K562 (cell line): ENCODE measurements around the gene TFF3. TPM values are rescaled to one million over a fixed set of nuclear protein-coding genes. Genes with fewer than 3 reads are reported as not detected.

ENCODE experiments used
- ATAC-seq: fragments of 200-7000 bp; cut with Tn5 transposase; 3 replicates; pipeline ENCODE4 v1.9.1; 2020; ENCODE audit warnings: moderate library complexity
- BruUV-seq: library from RNA; stranded (reverse); fragments of 400-500 nt; replicated peaks from 2 replicates; lab custom pipeline; 2021; lab: Mats Ljungman, UMichigan
- CTCF ChIA-PET: fragments of 300-600 bp; formaldehyde crosslinking; extraction: SDS; loops from one replicate; lab custom pipeline; 2021; ENCODE audit warnings: low intra/inter-chr PET ratio; lab: Yijun Ruan, JAX
- POLR2A ChIA-PET: fragments of 300-600, 350-650 bp; sonication (Branson Sonifier 250); formaldehyde crosslinking; extraction: SDS; loops from one replicate; lab custom pipeline; 2021; ENCODE audit warnings: antibody characterized with exemption, inconsistent platforms; lab: Yijun Ruan, JAX
- DNase-seq, 4 experiments: peaks; one replicate each; pipeline versions ENCODE4 v3.0.0 to v3.0.0-alpha.2; 2011 to 2018; ENCODE audit warnings: low spot score in 3 of 4, mixed read lengths in 3 of 4; ENCODE audit errors: extremely low read depth in 1 of 4
- FAIRE-seq: peaks from 2 replicates; lab custom pipeline; 2011; peaks lifted over from hg19 to GRCh38; lab: Jason Lieb, UNC
- H2AFZ ChIP-seq: 2 replicates; pipeline ENCODE4 v1.6.0; 2011; ENCODE audit warnings: low read depth, low read length, control low read depth, inconsistent platforms
- H3K27ac ChIP-seq: fragments of 200-600 bp; 3 replicates; pipeline ENCODE4 v1.8.0; 2011; ENCODE audit warnings: low read depth, mild to moderate bottlenecking, control low read depth, inconsistent platforms, low read length, moderate library complexity, mixed read lengths; ENCODE audit errors: extremely low read depth
- H3K27me3 ChIP-seq, 2 experiments: fragments of 300-600 bp in 1 of 2; 2 replicates in 1 of 2; 3 replicates in 1 of 2; pipeline versions ENCODE4 v1.6.0 to v1.8.0; 2011; ENCODE audit warnings: inconsistent platforms in 2 of 2, low read length in 2 of 2, mild to moderate bottlenecking in 1 of 2, mixed read lengths in 1 of 2, moderate library complexity in 1 of 2; ENCODE audit not compliant: control insufficient read depth in 2 of 2, insufficient read depth in 2 of 2
- H3K36me3 ChIP-seq: fragments of 300-600 bp; 3 replicates; pipeline ENCODE4 v1.8.0; 2011; ENCODE audit warnings: mild to moderate bottlenecking, low read length, inconsistent platforms; ENCODE audit not compliant: control insufficient read depth, insufficient read depth
- H3K4me1 ChIP-seq, 2 experiments: fragments of 200-600 bp in 1 of 2; replicated peaks in 1 of 2; 2 replicates in 1 of 2; 3 replicates in 1 of 2; pipeline versions ENCODE4 v1.5.1 to v1.8.0; 2011; ENCODE audit warnings: inconsistent platforms in 2 of 2, low read length in 2 of 2, mild to moderate bottlenecking in 1 of 2, mixed read lengths in 1 of 2, moderate library complexity in 1 of 2; ENCODE audit not compliant: control insufficient read depth in 2 of 2, insufficient read depth in 2 of 2
- H3K4me2 ChIP-seq: 2 replicates; pipeline ENCODE4 v1.6.1; 2011; ENCODE audit warnings: low read length, control low read depth, inconsistent platforms, mixed read lengths; ENCODE audit not compliant: insufficient read depth
- H3K4me3 ChIP-seq: fragments of 200-600 bp; sonication (generic), shearing (Covaris generic); 2 replicates; pipeline ENCODE4 v1.5.1; 2016; ENCODE audit warnings: control low read depth, inconsistent platforms
- H3K79me2 ChIP-seq: fragments of 200-600 bp; 3 replicates; pipeline ENCODE4 v1.8.0; 2011; ENCODE audit warnings: low read length, inconsistent platforms; ENCODE audit not compliant: control insufficient read depth, insufficient read depth
- H3K9ac ChIP-seq, 2 experiments: 2 replicates each; pipeline versions ENCODE4 v1.6.0 to v1.6.1; 2011; ENCODE audit warnings: low read depth in 2 of 2, low read length in 2 of 2, control low read depth in 1 of 2, inconsistent platforms in 1 of 2, mild to moderate bottlenecking in 1 of 2, mixed read lengths in 1 of 2; ENCODE audit not compliant: insufficient read depth in 1 of 2
- H3K9me1 ChIP-seq: one replicate; pipeline ENCODE4 v1.6.0; 2011; ENCODE audit warnings: inconsistent platforms, mild to moderate bottlenecking, low read length, moderate library complexity; ENCODE audit not compliant: control insufficient read depth, insufficient read depth
- H3K9me3 ChIP-seq: replicated peaks from 2 replicates; pipeline ENCODE4 v1.5.1; 2011; ENCODE audit warnings: low read depth, low read length, inconsistent platforms; ENCODE audit not compliant: control insufficient read depth, insufficient read depth
- H4K20me1 ChIP-seq: replicated peaks from 2 replicates; pipeline ENCODE4 v1.6.1; 2011; ENCODE audit warnings: low read length, inconsistent platforms, mixed read lengths; ENCODE audit not compliant: control insufficient read depth, insufficient read depth
- CEBPG ChIP-seq, 3 experiments: fragments of 200-800 bp in 1 of 3; sonication (Bioruptor generic) in 1 of 3; sonication (generic) in 1 of 3; formaldehyde crosslinking in 1 of 3; IDR thresholded peaks in 2 of 3; conservative IDR thresholded peaks in 1 of 3; 2 replicates each; pipeline versions ENCODE4 v1.6.1 to v1.8.0; 2016 to 2022; ENCODE audit warnings: missing compliant biosample characterization in 2 of 3, missing genetic modification characterization in 2 of 3, mild to moderate bottlenecking in 1 of 3, missing genetic modification reagents in 1 of 3
- FOXK2 ChIP-seq, 2 experiments: fragments of 450-650 bp; IDR thresholded peaks in 1 of 2; conservative IDR thresholded peaks in 1 of 2; 2 replicates each; pipeline ENCODE4 v1.6.1; 2016; ENCODE audit warnings: low read depth in 2 of 2, mild to moderate bottlenecking in 1 of 2
- HDAC1 ChIP-seq, 2 experiments: fragments of 450-650 bp; IDR thresholded peaks; 2 replicates each; pipeline ENCODE4 v1.6.1; 2016 to 2017; ENCODE audit warnings: inconsistent platforms in 1 of 2, mild to moderate bottlenecking in 1 of 2, moderate library complexity in 1 of 2
- JUND ChIP-seq, 2 experiments: IDR thresholded peaks; 2 replicates in 1 of 2; 3 replicates in 1 of 2; pipeline ENCODE4 v1.6.1; 2011; ENCODE audit warnings: borderline replicate concordance in 2 of 2, low read depth in 2 of 2, low read length in 2 of 2, improper control_type of control experiment in 1 of 2, missing biosample characterization in 1 of 2, missing genetic modification characterization in 1 of 2, missing genetic modification reagents in 1 of 2
- MYC ChIP-seq, 2 experiments: fragments of 250-450 bp in 1 of 2; sonication (Bioruptor Pico) in 1 of 2; IDR thresholded peaks; 2 replicates each; pipeline versions ENCODE4 v1.5.1 to v1.6.1; 2012 to 2021; ENCODE audit warnings: low read depth in 2 of 2, borderline replicate concordance in 1 of 2, improper control_type of control experiment in 1 of 2, low read length in 1 of 2, mild to moderate bottlenecking in 1 of 2, moderate library complexity in 1 of 2
- RB1 ChIP-seq: fragments of 450-650 bp; IDR thresholded peaks from 2 replicates; pipeline ENCODE4 v1.6.1; 2017; ENCODE audit warnings: low read depth, mild to moderate bottlenecking
- REST ChIP-seq, 2 experiments: fragments of 450-650 bp; formaldehyde crosslinking in 1 of 2; IDR thresholded peaks; 2 replicates each; pipeline versions ENCODE4 v1.4.0 to v1.6.1; 2014 to 2020; ENCODE audit warnings: mild to moderate bottlenecking in 2 of 2, borderline replicate concordance in 1 of 2, low read depth in 1 of 2
- ZNF143 ChIP-seq: sonication (generic); formaldehyde crosslinking; IDR thresholded peaks from 2 replicates; pipeline ENCODE4 v1.9.0; 2022; ENCODE audit warnings: mild to moderate bottlenecking, missing genetic modification reagents
- WGBS: fragments of 100-300 bp; shearing (Covaris generic); methylation state at CpG from one replicate; pipeline ENCODE4 v1.1.6; 2016; ENCODE audit warnings: low coverage, mixed read lengths; ENCODE audit not compliant: insufficient coverage; ENCODE audit errors: missing lambda C conversion rate; 5-methylcytosine and 5-hydroxymethylcytosine counted together
- in situ Hi-C: fragments of 300-500 bp; cut with MboI; formaldehyde crosslinking; loops from 4 replicates; pipeline ENCODE4 v1.15.0; 2018; ENCODE audit warnings: inconsistent platforms, mixed read lengths
- intact Hi-C: fragments of 100-400 bp; cut with micrococcal nuclease; formaldehyde crosslinking; loops from 2 replicates; pipeline ENCODE4 v1.14.2; 2022
- polyA plus RNA-seq, 8 experiments: library from polyadenylated mRNA; depleted of rRNA in 4 of 8; stranded (reverse) in 5 of 8; unstranded in 3 of 8; fragments of >200 nt; fragmentation: Nextera tagmentation in 2 of 8; fragmentation: Illumina TruSeq in 1 of 8; extraction: Ambion mirVana in 2 of 8; extraction: Trizol in 1 of 8; gene quantifications; 2 replicates each; pipeline versions ENCODE4 v1.2.1 to v1.2.3, GENCODE V29; 2011 to 2014; ENCODE audit warnings: inconsistent platforms in 1 of 8, missing spikeins in 1 of 8
- total RNA-seq, 7 experiments: library from RNA; depleted of rRNA in 6 of 7; stranded (reverse); fragments of >200 nt in 6 of 7; fragmentation: Illumina TruSeq in 2 of 7; extraction: Trizol in 2 of 7; gene quantifications; 2 replicates each; pipeline versions ENCODE4 v1.2.1 to v1.2.3, GENCODE V29; 2011 to 2021; ENCODE audit warnings: low replicate concordance in 1 of 7

Gene TFF3
- total and polyA plus RNA-seq, 9 of the 15 experiments (the other 6 are each of a cell fraction or from before 2014, with no cell fraction given) = 0.78 TPM; not detected in 8

GRCh38 chr21:42337830-42338728 is 22.9 kb upstream of the TFF3 start:
- H3K9me1 ChIP-seq = no peaks in the 10 kb centered on the region
- H3K9ac ChIP-seq = no peak overlapping the region
- H3K79me2 ChIP-seq = no peaks in the 10 kb centered on the region
- intact Hi-C loops = loop anchor here (10.0 kb wide), 1 partner anchor 117 kb away; no protein-coding TSS in a partner anchor
- in situ Hi-C loops = no loop called here
- FAIRE-seq (peak; percentile 88), DNase-seq (peak; percentile 65 to 77 (median 74)), ATAC-seq (peak; percentile 98)
- peaks cover 3 to 37% of the 10 kb centered on the region in 2 experiments; a peak in 4 of 5 replicates for H3K27me3 ChIP-seq
- H3K4me3 ChIP-seq = no peak overlapping the region
- ChIA-PET POLR2A (interaction anchor here (0.6 kb wide), 1 partner anchor 717 kb away, joined by 3 read pairs; no protein-coding TSS in a partner anchor), CTCF (interaction anchor here (0.5 to 1.6 kb wide), 2 partner anchors 29 to 111 kb away, joined by 4 to 6 read pairs; no protein-coding TSS in a partner anchor)
- BruUV-seq = no TSS peak
- no peak overlapping the region for H2AFZ ChIP-seq
- no peaks in the 10 kb centered on the region for H3K9me3 ChIP-seq
- H3K27ac ChIP-seq = no peak overlapping the region
- H3K36me3 ChIP-seq = no peaks in the 10 kb centered on the region
- no peaks in the 10 kb centered on the region for H4K20me1 ChIP-seq
- H3K4me1 ChIP-seq = peaks cover 0 to 7% of the 10 kb centered on the region in 2 experiments; a peak in 1 of 5 replicates
- 15% methylated on average over 23 of the region's 23 CpGs for WGBS
- no peak overlapping the region for H3K4me2 ChIP-seq
- peak; percentile 42; the same call in 1 of the 2 replicates for TF ChIP-seq RB1
- peak; percentile 60 for TF ChIP-seq CEBPG (CRISPR knock-in tag; IDR thresholded peaks at IDR 0.05)
- peak in 1 of 2 experiments; percentile 63; a peak in 2 of 4 replicates for TF ChIP-seq CEBPG (tag; conservative IDR thresholded peaks at IDR 0.05 in 1 of 2, IDR thresholded peaks at IDR 0.05 in 1 of 2)
- no peak for TF ChIP-seq ZNF143 (CRISPR knock-in tag)
- peak; percentile 74; the same call in 1 of the 2 replicates for TF ChIP-seq REST (IDR thresholded peaks at IDR 0.05; ENCODE audit: borderline replicate concordance)
- no peak for TF ChIP-seq REST (CRISPR knock-in tag; IDR thresholded peaks at IDR 0.05; ENCODE audit: low read depth)
- no peak for TF ChIP-seq HDAC1 (IDR thresholded peaks at IDR 0.05)
- TF ChIP-seq JUND (IDR thresholded peaks at IDR 0.05; ENCODE audit: borderline replicate concordance, low read depth, low read length) = peak; percentile 43; the same call in 1 of the 2 replicates
- no peak for TF ChIP-seq JUND (tag; IDR thresholded peaks at IDR 0.05; ENCODE audit: borderline replicate concordance, low read depth, low read length)
- TF ChIP-seq MYC (IDR thresholded peaks at IDR 0.05; ENCODE audit: low read depth, low read length) = 0 out of 2 replicates have a peak, but pooled peaks have one; percentile 38
- no peak for TF ChIP-seq MYC (CRISPR knock-in tag; IDR thresholded peaks at IDR 0.05; ENCODE audit: borderline replicate concordance, low read depth)
- peak in 1 of 2 experiments; percentile 19; a peak in 1 of 4 replicates for TF ChIP-seq FOXK2 (conservative IDR thresholded peaks at IDR 0.05 in 1 of 2, IDR thresholded peaks at IDR 0.05 in 1 of 2; ENCODE audit: low read depth in 2 of 2)
